CD4-positive, CD25-positive, alpha-beta regulatory T cell (primary cell): ENCODE data around the gene MAP2. TPM values are rescaled to one million over a fixed set of nuclear protein-coding genes. Genes with fewer than 3 reads are reported as not detected.

Experiments
- ATAC-seq, 2 donors: fragments of 150-1000 bp; cut with Tn5 transposase; one replicate each; pipeline ENCODE4 v1.10.0; 2021; ENCODE audit warnings: low read depth in 2 of 2, moderate number of reproducible peaks in 2 of 2, moderate library complexity in 1 of 2
- DNase-seq, 3 donors: peaks; one replicate each; pipeline versions ENCODE4 v3.0.0 to v3.0.0-alpha.2; 2012 to 2022; ENCODE audit warnings: mixed read lengths in 1 of 3
- H3K27ac ChIP-seq: one replicate; pipeline ENCODE4 v1.7.0; 2013; ENCODE audit warnings: mild to moderate bottlenecking, low read length; ENCODE audit not compliant: insufficient read depth, poor library complexity, severe bottlenecking
- H3K27me3 ChIP-seq: one replicate; pipeline ENCODE4 v1.7.0; 2013; ENCODE audit warnings: low read length; ENCODE audit not compliant: control insufficient read depth, insufficient read depth
- H3K36me3 ChIP-seq: one replicate; pipeline ENCODE4 v1.7.0; 2013; ENCODE audit warnings: mild to moderate bottlenecking, low read length, moderate library complexity; ENCODE audit not compliant: control insufficient read depth, insufficient read depth
- H3K4me1 ChIP-seq: 2 replicates; pipeline ENCODE4 v1.7.0; 2013; ENCODE audit warnings: mild to moderate bottlenecking, low read length; ENCODE audit not compliant: insufficient read depth, control insufficient read depth, poor library complexity, severe bottlenecking
- H3K4me3 ChIP-seq: one replicate; pipeline ENCODE4 v1.7.0; 2013; ENCODE audit warnings: low read depth, mild to moderate bottlenecking, low read length, moderate library complexity
- H3K9me3 ChIP-seq, 2 experiments: 1 replicate in 1 of 2; 2 replicates in 1 of 2; pipeline ENCODE4 v1.7.0; 2013; ENCODE audit warnings: low read length in 2 of 2, mild to moderate bottlenecking in 1 of 2, moderate library complexity in 1 of 2; ENCODE audit not compliant: control insufficient read depth in 2 of 2
- H3K27ac Mint-ChIP-seq, 3 donors: one replicate each; pipeline ENCODE4 v1.8.0; 2020 to 2022; ENCODE audit warnings: mild to moderate bottlenecking in 3 of 3, mixed read lengths in 3 of 3, moderate library complexity in 2 of 3
- H3K27me3 Mint-ChIP-seq: one replicate; pipeline ENCODE4 v1.8.0; 2022; ENCODE audit warnings: mild to moderate bottlenecking, mixed read lengths
- H3K36me3 Mint-ChIP-seq: one replicate; pipeline ENCODE4 v1.8.0; 2020; ENCODE audit warnings: mixed read lengths
- H3K4me1 Mint-ChIP-seq, 4 donors: one replicate each; pipeline ENCODE4 v1.8.0; 2020 to 2022; ENCODE audit warnings: mixed read lengths in 4 of 4, mild to moderate bottlenecking in 1 of 4
- H3K4me3 Mint-ChIP-seq, 4 donors: one replicate each; pipeline ENCODE4 v1.8.0; 2020 to 2022; ENCODE audit warnings: mild to moderate bottlenecking in 4 of 4, mixed read lengths in 4 of 4, moderate library complexity in 3 of 4
- H3K9me3 Mint-ChIP-seq, 7 donors: one replicate each; pipeline ENCODE4 v1.8.0; 2020 to 2022; ENCODE audit warnings: mixed read lengths in 7 of 7, mild to moderate bottlenecking in 3 of 7, moderate library complexity in 2 of 7
- polyA plus RNA-seq, 4 donors: library from polyadenylated mRNA; unstranded; fragments of 300-500 nt; fragmentation: Illumina TruSeq; gene quantifications; one replicate each; pipeline ENCODE4 v1.2.3, GENCODE V29; 2021
- total RNA-seq: library from RNA; stranded (reverse); gene quantifications from one replicate; pipeline ENCODE4 v1.2.3, GENCODE V29; 2022

Gene MAP2
- total and polyA plus RNA-seq, 5 donors from 2014 or later, result 0.16 to 1.1 TPM; not detected in 3

GRCh38 chr2:209470466-209470865, 46.6 kb downstream of the MAP2 start:
- Histone ChIP-seq H3K27me3 (no peaks in the 10 kb centered on the region), H3K4me1 (no peaks in the 10 kb centered on the region), H3K36me3 (no peaks in the 10 kb centered on the region), H3K9me3 (no peaks in the 10 kb centered on the region), H3K4me3 (no peak overlapping the region), H3K27ac (no peak overlapping the region)
- no peak overlapping the region for H3K4me3 Mint-ChIP-seq
- ATAC-seq (no peak), DNase-seq (no peak)
- no peak overlapping the region for H3K27ac Mint-ChIP-seq
- peaks cover 0 to 9% (median 2%) of the 10 kb centered on the region in 7 donors for H3K9me3 Mint-ChIP-seq
- H3K27me3 Mint-ChIP-seq, result no peaks in the 10 kb centered on the region
- no peaks in the 10 kb centered on the region for H3K4me1 Mint-ChIP-seq
- no peaks in the 10 kb centered on the region for H3K36me3 Mint-ChIP-seq

GRCh38 chr2:209471037-209471436, 47.2 kb downstream of the MAP2 start:
- Mint-ChIP-seq H3K9me3 (peaks cover 0 to 9% (median 2%) of the 10 kb centered on the region in 7 donors), H3K27ac (no peak overlapping the region), H3K27me3 (no peaks in the 10 kb centered on the region), H3K4me1 (no peaks in the 10 kb centered on the region), H3K4me3 (no peak overlapping the region), H3K36me3 (no peaks in the 10 kb centered on the region)
- no peak overlapping the region for H3K27ac ChIP-seq
- H3K4me1 ChIP-seq, result no peaks in the 10 kb centered on the region
- no peaks in the 10 kb centered on the region for H3K9me3 ChIP-seq
- no peaks in the 10 kb centered on the region for H3K27me3 ChIP-seq
- DNase-seq (no peak), ATAC-seq (no peak)
- no peaks in the 10 kb centered on the region for H3K36me3 ChIP-seq
- no peak overlapping the region for H3K4me3 ChIP-seq

DNA sequence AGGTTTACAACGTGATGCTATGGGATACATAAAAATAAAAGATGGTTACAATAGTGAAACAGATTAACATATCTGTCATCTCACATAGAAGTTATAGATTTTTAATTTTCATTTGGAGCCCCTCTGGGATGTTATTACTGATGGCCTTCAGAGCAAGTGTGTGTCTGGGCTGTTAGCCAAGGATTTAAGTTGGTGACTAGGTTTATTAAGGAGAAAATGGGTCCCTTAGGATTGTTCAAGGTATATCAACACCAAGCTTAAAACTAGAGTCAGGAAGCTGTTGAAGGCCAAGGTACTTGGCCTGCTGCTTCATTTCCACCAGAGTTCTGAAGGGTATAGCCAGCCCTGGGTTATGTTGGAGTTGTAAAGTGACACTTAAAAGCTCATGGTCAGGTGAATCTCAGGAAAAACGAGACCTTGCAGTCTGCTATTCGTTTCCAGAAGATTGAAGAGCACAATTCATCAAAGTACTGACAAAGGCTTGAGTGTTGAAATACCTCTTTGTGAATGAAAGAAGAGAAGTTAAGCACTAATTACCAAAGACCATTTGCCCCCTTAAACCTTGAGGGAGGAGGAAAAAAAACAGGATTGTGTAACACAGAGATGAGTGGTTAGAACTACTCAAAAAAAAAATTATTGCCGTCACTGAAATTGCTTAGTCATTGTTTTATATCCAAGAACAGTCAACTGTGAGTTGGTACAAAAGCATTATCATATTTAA, 48.4 kb downstream of the MAP2 start:
- Mint-ChIP-seq H3K4me1 (no peaks in the 10 kb centered on the region), H3K4me3 (no peak overlapping the region), H3K27ac (no peak overlapping the region), H3K9me3 (peaks cover 0 to 3% (median 1%) of the 10 kb centered on the region in 7 donors), H3K27me3 (no peaks in the 10 kb centered on the region), H3K36me3 (no peaks in the 10 kb centered on the region)
- DNase-seq, result no peak
- no peak overlapping the region for H3K27ac ChIP-seq
- H3K4me3 ChIP-seq, result no peak overlapping the region
- ATAC-seq, result no peak
- no peaks in the 10 kb centered on the region for H3K36me3 ChIP-seq
- no peaks in the 10 kb centered on the region for H3K4me1 ChIP-seq
- no peaks in the 10 kb centered on the region for H3K9me3 ChIP-seq
- no peaks in the 10 kb centered on the region for H3K27me3 ChIP-seq

- Histone ChIP-seq H3K27me3 (no peaks in the 10 kb centered on the region), H3K27ac (no peak overlapping the region), H3K36me3 (no peaks in the 10 kb centered on the region), H3K4me1 (no peaks in the 10 kb centered on the region), H3K9me3 (no peaks in the 10 kb centered on the region), H3K4me3 (no peak overlapping the region)
- H3K4me1 Mint-ChIP-seq, result no peaks in the 10 kb centered on the region
- ATAC-seq (no peak), DNase-seq (no peak)
- H3K36me3 Mint-ChIP-seq, result no peaks in the 10 kb centered on the region
- no peak overlapping the region for H3K4me3 Mint-ChIP-seq
- peaks cover 0 to 3% (median 1%) of the 10 kb centered on the region in 7 donors for H3K9me3 Mint-ChIP-seq
- H3K27ac Mint-ChIP-seq, result no peak overlapping the region
- no peaks in the 10 kb centered on the region for H3K27me3 Mint-ChIP-seq
These were observed 49.0 kb downstream of the MAP2 start for GRCh38 chr2:209472871-209473270.

DNA sequence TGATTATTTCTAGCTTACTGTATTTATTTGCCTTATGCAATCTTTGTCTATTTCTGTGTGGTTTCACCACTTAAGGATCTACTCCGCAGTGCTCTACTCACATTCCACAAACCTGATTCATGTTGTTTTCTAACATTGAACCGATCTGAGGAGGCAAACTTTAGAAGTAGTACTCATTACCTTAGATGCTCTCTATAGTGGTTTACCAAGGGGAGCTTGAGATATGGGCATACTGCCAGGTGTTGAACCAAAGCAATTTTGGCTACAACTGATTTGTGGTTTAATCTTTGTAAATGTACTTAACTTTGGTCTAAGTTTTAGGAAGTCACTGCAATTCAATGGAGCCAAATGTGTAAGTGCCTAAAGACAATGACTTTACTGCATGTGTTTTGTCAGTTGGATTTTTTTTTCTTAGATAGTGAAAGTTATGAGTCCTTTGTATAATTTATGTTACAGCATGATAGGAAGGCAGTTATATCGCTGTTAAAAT, 50.1 kb downstream of the MAP2 start:
- no peaks in the 10 kb centered on the region for H3K36me3 Mint-ChIP-seq
- no peaks in the 10 kb centered on the region for H3K9me3 ChIP-seq
- no peaks in the 10 kb centered on the region for H3K27me3 Mint-ChIP-seq
- no peaks in the 10 kb centered on the region for H3K27me3 ChIP-seq
- H3K9me3 Mint-ChIP-seq, result peaks cover 0 to 3% (median 1%) of the 10 kb centered on the region in 7 donors
- H3K4me1 Mint-ChIP-seq, result no peaks in the 10 kb centered on the region
- no peak for ATAC-seq
- H3K4me1 ChIP-seq, result no peaks in the 10 kb centered on the region
- no peak overlapping the region for H3K4me3 ChIP-seq
- no peak overlapping the region for H3K27ac ChIP-seq
- H3K36me3 ChIP-seq, result no peaks in the 10 kb centered on the region
- H3K27ac Mint-ChIP-seq, result no peak overlapping the region
- DNase-seq, result no peak
- no peak overlapping the region for H3K4me3 Mint-ChIP-seq

GRCh38 chr2:209474960-209475359, 51.1 kb downstream of the MAP2 start:
- Histone ChIP-seq H3K27me3 (no peaks in the 10 kb centered on the region), H3K4me3 (no peak overlapping the region), H3K36me3 (no peaks in the 10 kb centered on the region), H3K27ac (no peak overlapping the region), H3K9me3 (no peaks in the 10 kb centered on the region), H3K4me1 (no peaks in the 10 kb centered on the region)
- ATAC-seq (no peak), DNase-seq (no peak)
- peaks cover 0 to 3% (median 1%) of the 10 kb centered on the region in 7 donors for H3K9me3 Mint-ChIP-seq
- no peaks in the 10 kb centered on the region for H3K27me3 Mint-ChIP-seq
- H3K4me3 Mint-ChIP-seq, result no peak overlapping the region
- H3K36me3 Mint-ChIP-seq, result no peaks in the 10 kb centered on the region
- H3K27ac Mint-ChIP-seq, result no peak overlapping the region
- H3K4me1 Mint-ChIP-seq, result no peaks in the 10 kb centered on the region

GRCh38 chr2:209476367-209477208, 52.7 kb downstream of the MAP2 start:
- Histone ChIP-seq H3K4me1 (no peaks in the 10 kb centered on the region), H3K27ac (no peak overlapping the region), H3K9me3 (no peaks in the 10 kb centered on the region), H3K27me3 (no peaks in the 10 kb centered on the region), H3K36me3 (no peaks in the 10 kb centered on the region), H3K4me3 (no peak overlapping the region)
- Mint-ChIP-seq H3K27ac (no peak overlapping the region), H3K4me3 (no peak overlapping the region), H3K27me3 (no peaks in the 10 kb centered on the region), H3K36me3 (no peaks in the 10 kb centered on the region), H3K4me1 (no peaks in the 10 kb centered on the region), H3K9me3 (peaks cover 0 to 3% (median 0%) of the 10 kb centered on the region in 7 donors)
- no peak for DNase-seq
- ATAC-seq, result no peak
